Mesenchymal stem cell (in vitro differentiated cells and primary cell): ENCODE measurements around the gene FAM114A2.

Experiments
- DNase-seq: peaks from one replicate; pipeline ENCODE4 v3.0.0-alpha.2; 2013
- H2AFZ ChIP-seq: one replicate; pipeline ENCODE4 v1.6.1; 2013; ENCODE audit warnings: low read depth, mild to moderate bottlenecking, control low read depth, inconsistent platforms, low read length, moderate library complexity
- H2AK5ac ChIP-seq: 2 replicates; pipeline ENCODE4 v1.6.1; 2013; ENCODE audit warnings: low read length, moderate library complexity, mild to moderate bottlenecking, inconsistent platforms; ENCODE audit not compliant: severe bottlenecking
- H2BK120ac ChIP-seq: one replicate; pipeline ENCODE4 v1.6.1; 2013; ENCODE audit warnings: low read depth, mild to moderate bottlenecking, inconsistent platforms, low read length, moderate library complexity
- H2BK12ac ChIP-seq, 2 experiments: one replicate each; pipeline ENCODE4 v1.6.1; 2013; ENCODE audit warnings: inconsistent platforms in 2 of 2, low read length in 2 of 2, mild to moderate bottlenecking in 2 of 2, moderate library complexity in 2 of 2, control low read depth in 1 of 2
- H2BK15ac ChIP-seq: one replicate; pipeline ENCODE4 v1.6.1; 2013; ENCODE audit warnings: mild to moderate bottlenecking, low read depth, inconsistent platforms; ENCODE audit not compliant: poor library complexity, severe bottlenecking
- H2BK5ac ChIP-seq: 2 replicates; pipeline ENCODE4 v1.6.1; 2013; ENCODE audit warnings: low read depth, mild to moderate bottlenecking, low read length, control low read depth, inconsistent platforms; ENCODE audit not compliant: poor library complexity, severe bottlenecking
- H3K14ac ChIP-seq, 2 experiments: one replicate each; pipeline ENCODE4 v1.6.1; 2013; ENCODE audit warnings: inconsistent platforms in 2 of 2, low read length in 2 of 2, control low read depth in 1 of 2, mild to moderate bottlenecking in 1 of 2, moderate library complexity in 1 of 2
- H3K18ac ChIP-seq, 2 experiments: one replicate each; pipeline ENCODE4 v1.6.1; 2013; ENCODE audit warnings: inconsistent platforms in 2 of 2, low read length in 2 of 2, control low read depth in 1 of 2, low read depth in 1 of 2, mild to moderate bottlenecking in 1 of 2
- H3K23ac ChIP-seq, 2 experiments: one replicate each; pipeline ENCODE4 v1.6.1; 2013; ENCODE audit warnings: inconsistent platforms in 2 of 2, low read length in 2 of 2, mild to moderate bottlenecking in 2 of 2, moderate library complexity in 2 of 2, control low read depth in 1 of 2
- H3K27ac ChIP-seq: 2 replicates; pipeline ENCODE4 v1.5.1; 2013; ENCODE audit warnings: mild to moderate bottlenecking, moderate library complexity, low read length, control low read depth, inconsistent platforms; ENCODE audit not compliant: poor library complexity, severe bottlenecking
- H3K27me3 ChIP-seq, 2 experiments: 2 replicates each; pipeline versions ENCODE4 v1.6.1 to v1.7.0; 2013; ENCODE audit warnings: low read length in 2 of 2, mild to moderate bottlenecking in 2 of 2, moderate library complexity in 2 of 2, control low read depth in 1 of 2, inconsistent platforms in 1 of 2; ENCODE audit not compliant: control insufficient read depth in 1 of 2, insufficient read depth in 1 of 2
- H3K36me3 ChIP-seq, 2 experiments: 2 replicates each; pipeline versions ENCODE4 v1.6.1 to v1.7.0; 2013; ENCODE audit warnings: low read length in 2 of 2, control low read depth in 1 of 2, inconsistent platforms in 1 of 2, low read depth in 1 of 2, mild to moderate bottlenecking in 1 of 2; ENCODE audit not compliant: insufficient read depth in 2 of 2, control insufficient read depth in 1 of 2
- H3K4ac ChIP-seq, 2 experiments: one replicate each; pipeline ENCODE4 v1.6.1; 2013; ENCODE audit warnings: inconsistent platforms in 2 of 2, low read length in 2 of 2, mild to moderate bottlenecking in 2 of 2, moderate library complexity in 2 of 2, control low read depth in 1 of 2, low read depth in 1 of 2
- H3K4me1 ChIP-seq: 2 replicates; pipeline ENCODE4 v1.6.1; 2013; ENCODE audit warnings: low read depth, low read length, control low read depth; ENCODE audit not compliant: control insufficient read depth, insufficient read depth
- H3K4me2 ChIP-seq: 2 replicates; pipeline ENCODE4 v1.6.1; 2013; ENCODE audit warnings: low read length, mild to moderate bottlenecking, inconsistent platforms; ENCODE audit not compliant: poor library complexity, severe bottlenecking
- H3K4me3 ChIP-seq, 2 experiments: 2 replicates each; pipeline versions ENCODE4 v1.5.1 to v1.7.0; 2013; ENCODE audit warnings: low read length in 2 of 2, mild to moderate bottlenecking in 2 of 2, control low read depth in 1 of 2, low read depth in 1 of 2; ENCODE audit not compliant: insufficient read depth in 1 of 2
- H3K79me1 ChIP-seq: replicated peaks from 2 replicates; pipeline ENCODE4 v1.6.1; 2013; ENCODE audit warnings: mild to moderate bottlenecking, control low read depth, low read length, inconsistent platforms; ENCODE audit not compliant: poor library complexity, severe bottlenecking
- H3K9ac ChIP-seq: 2 replicates; pipeline ENCODE4 v1.7.0; 2013; ENCODE audit warnings: mild to moderate bottlenecking, low read length, moderate library complexity
- H3K9me3 ChIP-seq: 2 replicates; pipeline ENCODE4 v1.7.0; 2013; ENCODE audit warnings: mild to moderate bottlenecking, low read length; ENCODE audit not compliant: control insufficient read depth
- H4K8ac ChIP-seq: one replicate; pipeline ENCODE4 v1.6.1; 2013; ENCODE audit warnings: inconsistent platforms, mild to moderate bottlenecking, low read length, moderate library complexity
- H4K91ac ChIP-seq: one replicate; pipeline ENCODE4 v1.6.1; 2013; ENCODE audit warnings: mild to moderate bottlenecking, low read length, inconsistent platforms
- WGBS: methylation state at CpG from one replicate; pipeline ENCODE4 v1.1.7; 2013; ENCODE audit warnings: mixed read lengths; 5-methylcytosine and 5-hydroxymethylcytosine counted together

FAM114A2 gene

GRCh38 chr5:153998010-153998409 lies 40.7 kb downstream of the FAM114A2 start:
- DNase-seq = no peak
- H3K4me1 ChIP-seq = no peaks in the 10 kb centered on the region
- H3K9ac ChIP-seq = no peak overlapping the region
- no peak overlapping the region for H2BK15ac ChIP-seq
- H3K27me3 ChIP-seq = no peaks in the 10 kb centered on the region
- H2BK120ac ChIP-seq = no peak overlapping the region
- no peak overlapping the region for H3K4me3 ChIP-seq
- no peak overlapping the region for H3K23ac ChIP-seq
- H3K4ac ChIP-seq = no peak overlapping the region
- no peaks in the 10 kb centered on the region for H3K79me1 ChIP-seq
- H4K91ac ChIP-seq = no peak overlapping the region
- no peak overlapping the region for H2AK5ac ChIP-seq
- no peak overlapping the region for H2BK5ac ChIP-seq
- peaks cover 3 to 64% of the 10 kb centered on the region in 2 experiments for H3K36me3 ChIP-seq
- H3K4me2 ChIP-seq = no peak overlapping the region
- WGBS = 100% methylated on average over 1 of the region's 1 CpG
- no peak overlapping the region for H4K8ac ChIP-seq
- no peak overlapping the region for H3K14ac ChIP-seq
- H3K27ac ChIP-seq = no peak overlapping the region
- H3K9me3 ChIP-seq = no peaks in the 10 kb centered on the region
- no peak overlapping the region for H2AFZ ChIP-seq
- H2BK12ac ChIP-seq = no peak overlapping the region
- H3K18ac ChIP-seq = no peak overlapping the region

DNA sequence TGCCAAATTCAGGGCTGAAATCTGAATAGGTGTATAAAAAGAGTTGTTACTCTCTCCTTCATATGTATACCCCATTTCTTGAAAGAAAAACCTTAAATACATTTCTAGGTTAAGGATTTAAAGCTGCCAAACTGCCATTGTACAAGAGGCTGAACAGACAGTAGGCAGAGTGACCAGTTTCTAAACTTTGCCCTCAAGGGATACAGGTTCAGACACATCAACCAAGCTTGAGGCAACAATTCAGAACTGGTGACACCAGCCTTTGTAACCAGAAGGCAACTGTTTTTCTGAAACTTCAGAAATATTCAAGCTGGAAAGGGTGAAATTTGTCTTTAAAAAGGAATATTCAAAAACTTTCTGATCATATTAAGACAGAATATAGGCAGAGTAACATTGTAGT lies 47.5 kb downstream of the FAM114A2 start:
- Histone ChIP-seq H2BK12ac (no peak overlapping the region), H3K4me1 (no peaks in the 10 kb centered on the region), H3K14ac (no peak overlapping the region), H3K79me1 (no peaks in the 10 kb centered on the region), H3K4me2 (no peak overlapping the region), H3K18ac (no peak overlapping the region), H3K4me3 (no peak overlapping the region), H2AFZ (no peak overlapping the region), H3K27ac (no peak overlapping the region), H3K27me3 (no peaks in the 10 kb centered on the region), H3K9ac (no peak overlapping the region), H3K36me3 (peaks cover 0 to 34% of the 10 kb centered on the region in 2 experiments), H3K4ac (no peak overlapping the region), H2BK5ac (no peak overlapping the region), H2BK120ac (no peak overlapping the region), H4K91ac (no peak overlapping the region), H2AK5ac (no peak overlapping the region), H3K9me3 (no peaks in the 10 kb centered on the region), H3K23ac (no peak overlapping the region), H4K8ac (no peak overlapping the region), H2BK15ac (no peak overlapping the region)
- DNase-seq = no peak

GRCh38 chr5:153988510-153988909 lies 50.2 kb downstream of the FAM114A2 start:
- Histone ChIP-seq H3K4ac (no peak overlapping the region), H3K27ac (no peak overlapping the region), H3K23ac (no peak overlapping the region), H3K4me2 (no peak overlapping the region), H3K27me3 (no peaks in the 10 kb centered on the region), H2BK12ac (no peak overlapping the region), H3K18ac (no peak overlapping the region), H2AFZ (no peak overlapping the region), H3K9me3 (no peaks in the 10 kb centered on the region), H3K9ac (no peak overlapping the region), H3K14ac (no peak overlapping the region), H3K4me1 (no peaks in the 10 kb centered on the region), H3K79me1 (no peaks in the 10 kb centered on the region), H2BK5ac (no peak overlapping the region), H2AK5ac (no peak overlapping the region), H3K36me3 (peaks cover 0 to 23% of the 10 kb centered on the region in 2 experiments), H4K8ac (no peak overlapping the region), H4K91ac (no peak overlapping the region), H2BK15ac (no peak overlapping the region), H3K4me3 (no peak overlapping the region), H2BK120ac (no peak overlapping the region)
- WGBS = 83% methylated on average over 5 of the region's 5 CpGs
- DNase-seq = no peak

DNA sequence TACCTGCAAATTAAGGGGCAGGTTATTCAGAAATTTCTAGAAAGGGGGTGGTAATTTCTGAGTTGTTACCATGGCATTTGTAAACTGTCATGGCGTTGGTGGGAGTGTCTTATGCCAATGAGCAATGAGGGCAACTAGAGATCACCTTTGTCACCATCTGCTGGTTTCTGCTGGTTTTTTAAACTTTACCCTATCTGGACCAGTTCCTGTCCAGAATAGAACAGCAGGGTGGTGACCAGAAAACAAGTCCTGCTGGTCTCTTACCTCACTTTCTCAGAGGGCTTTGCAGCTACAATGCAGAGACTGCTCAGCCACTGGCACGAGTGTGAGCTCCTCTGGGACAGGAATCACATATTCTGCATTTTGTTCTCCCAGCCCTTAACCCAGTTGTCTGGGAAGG lies 51.4 kb downstream of the FAM114A2 start:
- H2BK12ac ChIP-seq = no peak overlapping the region
- no peaks in the 10 kb centered on the region for H3K79me1 ChIP-seq
- H3K36me3 ChIP-seq = peaks cover 0 to 11% of the 10 kb centered on the region in 2 experiments
- no peak overlapping the region for H3K9ac ChIP-seq
- WGBS = 97% methylated on average over 2 of the region's 2 CpGs
- H3K27me3 ChIP-seq = no peaks in the 10 kb centered on the region
- H2BK5ac ChIP-seq = no peak overlapping the region
- H2AFZ ChIP-seq = no peak overlapping the region
- no peak overlapping the region for H2AK5ac ChIP-seq
- H3K18ac ChIP-seq = no peak overlapping the region
- no peak overlapping the region for H3K27ac ChIP-seq
- no peak overlapping the region for H4K91ac ChIP-seq
- H2BK120ac ChIP-seq = no peak overlapping the region
- DNase-seq = no peak
- H3K4me1 ChIP-seq = no peaks in the 10 kb centered on the region
- no peak overlapping the region for H3K4me3 ChIP-seq
- no peak overlapping the region for H4K8ac ChIP-seq
- H3K4ac ChIP-seq = no peak overlapping the region
- H3K23ac ChIP-seq = no peak overlapping the region
- H3K14ac ChIP-seq = no peak overlapping the region
- H3K4me2 ChIP-seq = no peak overlapping the region
- H2BK15ac ChIP-seq = no peak overlapping the region
- H3K9me3 ChIP-seq = no peaks in the 10 kb centered on the region
